Measurements from ENCODE around the gene SNAP91.
"Not testable (repeated sequence)": the region's sequence is repeated elsewhere in the genome, so short reads cannot be mapped to it uniquely, and the experiment has no call there.

SNAP91 gene

GRCh38 chr6:83633149-83633548 lies 75.8 kb downstream of the SNAP91 start:
- Histone ChIP-seq H3K27me3 (ENCODE audit: low read depth, low read length) (no peaks in the 10 kb centered on the region), H3K36me3 (ENCODE audit: control insufficient read depth in 1 of 2, insufficient read depth in 2 of 2, low read length in 2 of 2) (no peaks in the 10 kb centered on the region), H3K27ac (ENCODE audit: low read length) (no peak overlapping the region), H3K4me3 (ENCODE audit: low read depth in 1 of 2, low read length in 2 of 2) (no peak overlapping the region), H3K4me1 (ENCODE audit: control insufficient read depth in 1 of 2, insufficient read depth in 2 of 2, low read length in 2 of 2) (no peaks in the 10 kb centered on the region), H3K9me3 (ENCODE audit: control insufficient read depth in 1 of 2, low read length in 2 of 2) (no peaks in the 10 kb centered on the region)

- H3K36me3 ChIP-seq (ENCODE audit: control insufficient read depth in 1 of 2, insufficient read depth in 2 of 2, low read length in 2 of 2); H3K4me1 ChIP-seq (ENCODE audit: control insufficient read depth in 1 of 2, insufficient read depth in 2 of 2, low read length in 2 of 2); H3K4me3 ChIP-seq (ENCODE audit: low read depth in 1 of 2, low read length in 2 of 2); H3K9me3 ChIP-seq (ENCODE audit: control insufficient read depth in 1 of 2, low read length in 2 of 2); H3K27me3 ChIP-seq (ENCODE audit: low read depth, low read length); H3K27ac ChIP-seq (ENCODE audit: low read length): not testable (repeated sequence)
These were observed 79.0 kb downstream of the SNAP91 start for GRCh38 chr6:83629908-83630307.

DNA sequence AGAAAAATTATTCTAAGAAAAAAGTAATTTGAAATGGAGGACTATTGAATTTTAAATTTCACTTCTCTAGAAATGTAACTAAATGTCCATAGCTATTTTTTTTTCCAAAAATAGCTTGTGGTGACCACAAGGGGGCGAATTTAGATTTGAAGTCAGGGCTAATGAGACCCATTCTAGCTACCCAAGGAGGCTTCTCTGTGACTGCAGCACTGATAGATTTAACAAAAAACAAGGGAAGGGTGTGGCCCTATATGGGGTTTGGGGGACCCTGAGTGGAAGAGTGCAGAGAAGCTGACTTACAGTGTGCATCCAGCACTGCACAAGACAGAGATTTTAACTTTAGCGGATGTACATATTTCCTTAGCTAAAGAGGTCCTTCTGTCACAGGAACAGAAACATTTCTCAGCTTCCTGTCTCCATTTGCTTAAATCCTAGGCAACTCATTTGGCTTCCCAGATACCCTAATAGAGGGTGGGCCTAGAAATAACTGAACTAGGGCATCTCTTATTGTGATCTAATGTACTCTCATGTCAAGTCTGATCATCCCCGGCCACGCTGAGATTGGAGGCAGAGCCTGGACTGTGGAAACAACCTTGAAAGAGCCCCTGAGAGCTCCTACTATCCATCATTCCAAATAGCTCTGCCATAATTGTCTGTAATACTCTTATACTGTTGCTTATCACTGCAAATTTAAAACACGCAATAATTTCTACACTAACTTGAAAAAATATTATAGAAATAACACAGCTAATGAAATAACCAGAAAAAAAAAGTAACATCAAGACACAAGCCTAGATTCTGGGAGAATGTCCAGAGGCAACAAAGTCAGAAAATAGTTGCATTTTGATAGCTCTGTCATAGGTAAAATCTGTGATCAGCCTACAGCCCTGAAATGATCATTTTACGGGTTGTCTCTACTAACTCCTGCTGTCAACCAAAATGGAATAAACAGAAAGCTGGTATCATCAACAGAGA lies 93.6 kb downstream of the SNAP91 start:
- Histone ChIP-seq H3K36me3 (ENCODE audit: control insufficient read depth in 1 of 2, insufficient read depth in 2 of 2, low read length in 2 of 2) (no peaks in the 10 kb centered on the region), H3K4me3 (ENCODE audit: low read depth in 1 of 2, low read length in 2 of 2) (no peak overlapping the region), H3K27ac (ENCODE audit: low read length) (no peak overlapping the region), H3K9me3 (ENCODE audit: control insufficient read depth in 1 of 2, low read length in 2 of 2) (no peaks in the 10 kb centered on the region), H3K4me1 (ENCODE audit: control insufficient read depth in 1 of 2, insufficient read depth in 2 of 2, low read length in 2 of 2) (no peaks in the 10 kb centered on the region), H3K27me3 (ENCODE audit: low read depth, low read length) (no peaks in the 10 kb centered on the region)

GRCh38 chr6:83613378-83613777 lies 95.5 kb downstream of the SNAP91 start:
- Histone ChIP-seq H3K36me3 (ENCODE audit: control insufficient read depth in 1 of 2, insufficient read depth in 2 of 2, low read length in 2 of 2) (no peaks in the 10 kb centered on the region), H3K27ac (ENCODE audit: low read length) (no peak overlapping the region), H3K9me3 (ENCODE audit: control insufficient read depth in 1 of 2, low read length in 2 of 2) (no peaks in the 10 kb centered on the region), H3K4me1 (ENCODE audit: control insufficient read depth in 1 of 2, insufficient read depth in 2 of 2, low read length in 2 of 2) (no peaks in the 10 kb centered on the region), H3K4me3 (ENCODE audit: low read depth in 1 of 2, low read length in 2 of 2) (no peak overlapping the region), H3K27me3 (ENCODE audit: low read depth, low read length) (no peaks in the 10 kb centered on the region)

- Histone ChIP-seq H3K4me3 (ENCODE audit: low read depth in 1 of 2, low read length in 2 of 2) (no peak overlapping the region), H3K4me1 (ENCODE audit: control insufficient read depth in 1 of 2, insufficient read depth in 2 of 2, low read length in 2 of 2) (no peaks in the 10 kb centered on the region), H3K27me3 (ENCODE audit: low read depth, low read length) (no peaks in the 10 kb centered on the region), H3K36me3 (ENCODE audit: control insufficient read depth in 1 of 2, insufficient read depth in 2 of 2, low read length in 2 of 2) (no peaks in the 10 kb centered on the region), H3K27ac (ENCODE audit: low read length) (no peak overlapping the region), H3K9me3 (ENCODE audit: control insufficient read depth in 1 of 2, low read length in 2 of 2) (no peaks in the 10 kb centered on the region)
These were observed 99.7 kb downstream of the SNAP91 start for GRCh38 chr6:83609248-83609647.

DNA sequence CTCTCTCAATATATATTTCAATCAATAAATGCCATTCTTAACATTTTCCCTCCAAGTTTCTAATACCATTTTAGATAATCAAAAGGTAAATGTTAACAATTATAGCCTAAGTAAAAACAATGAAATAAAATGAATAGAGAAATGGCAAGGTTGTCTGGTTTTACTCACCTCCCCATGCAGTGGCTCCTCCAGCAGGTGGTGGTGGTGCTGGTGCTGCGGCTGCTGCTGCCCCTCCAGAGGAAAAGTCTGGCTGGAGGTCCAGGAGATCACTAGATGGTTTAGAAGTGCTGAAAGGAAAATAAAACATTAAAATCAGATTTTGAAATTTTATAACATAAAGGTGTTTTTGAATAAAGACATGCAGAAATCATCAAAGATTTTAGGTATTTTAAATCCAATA lies 103.4 kb downstream of the SNAP91 start:
- Histone ChIP-seq H3K27me3 (ENCODE audit: low read depth, low read length) (no peaks in the 10 kb centered on the region), H3K9me3 (ENCODE audit: control insufficient read depth in 1 of 2, low read length in 2 of 2) (no peaks in the 10 kb centered on the region), H3K27ac (ENCODE audit: low read length) (no peak overlapping the region), H3K4me1 (ENCODE audit: control insufficient read depth in 1 of 2, insufficient read depth in 2 of 2, low read length in 2 of 2) (no peaks in the 10 kb centered on the region), H3K36me3 (ENCODE audit: control insufficient read depth in 1 of 2, insufficient read depth in 2 of 2, low read length in 2 of 2) (no peaks in the 10 kb centered on the region), H3K4me3 (ENCODE audit: low read depth in 1 of 2, low read length in 2 of 2) (no peak overlapping the region)

- no peaks in the 10 kb centered on the region for H3K27me3 ChIP-seq (ENCODE audit: low read depth, low read length)
- no peaks in the 10 kb centered on the region for H3K36me3 ChIP-seq (ENCODE audit: control insufficient read depth in 1 of 2, insufficient read depth in 2 of 2, low read length in 2 of 2)
- H3K4me1 ChIP-seq (ENCODE audit: control insufficient read depth in 1 of 2, insufficient read depth in 2 of 2, low read length in 2 of 2): no peaks in the 10 kb centered on the region
- no peak overlapping the region for H3K4me3 ChIP-seq (ENCODE audit: low read depth in 1 of 2, low read length in 2 of 2)
- no peak overlapping the region for H3K27ac ChIP-seq (ENCODE audit: low read length)
- no peaks in the 10 kb centered on the region for H3K9me3 ChIP-seq (ENCODE audit: control insufficient read depth in 1 of 2, low read length in 2 of 2)
These were observed 105.3 kb downstream of the SNAP91 start for GRCh38 chr6:83603551-83603950.

DNA sequence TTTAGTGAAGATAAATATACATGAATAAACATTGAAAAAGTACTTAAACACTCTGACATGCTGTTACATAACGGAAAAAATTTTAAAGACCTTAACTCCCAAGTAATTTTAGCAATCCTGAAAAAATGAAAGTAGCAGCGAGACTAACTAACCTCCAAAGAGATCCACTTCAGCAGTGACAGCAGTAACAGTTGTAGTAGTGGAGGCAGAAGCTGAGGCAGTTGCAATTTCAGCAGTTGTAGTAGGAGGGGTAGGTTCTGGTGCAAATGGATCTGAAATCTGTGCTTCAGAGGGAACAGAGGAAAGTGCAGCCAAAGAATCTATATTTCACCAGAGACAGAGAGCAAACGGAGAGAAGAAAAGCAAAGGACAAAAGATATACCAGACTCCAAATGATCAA lies 107.8 kb downstream of the SNAP91 start:
- H3K4me3 ChIP-seq (ENCODE audit: low read depth in 1 of 2, low read length in 2 of 2): no peak overlapping the region
- H3K27ac ChIP-seq (ENCODE audit: low read length): no peak overlapping the region
- no peaks in the 10 kb centered on the region for H3K9me3 ChIP-seq (ENCODE audit: control insufficient read depth in 1 of 2, low read length in 2 of 2)
- H3K4me1 ChIP-seq (ENCODE audit: control insufficient read depth in 1 of 2, insufficient read depth in 2 of 2, low read length in 2 of 2): no peaks in the 10 kb centered on the region
- H3K27me3 ChIP-seq (ENCODE audit: low read depth, low read length): no peaks in the 10 kb centered on the region
- H3K36me3 ChIP-seq (ENCODE audit: control insufficient read depth in 1 of 2, insufficient read depth in 2 of 2, low read length in 2 of 2): no peaks in the 10 kb centered on the region

GRCh38 chr6:83600459-83600858 lies 108.4 kb downstream of the SNAP91 start:
- no peaks in the 10 kb centered on the region for H3K36me3 ChIP-seq (ENCODE audit: control insufficient read depth in 1 of 2, insufficient read depth in 2 of 2, low read length in 2 of 2)
- H3K27me3 ChIP-seq (ENCODE audit: low read depth, low read length): no peaks in the 10 kb centered on the region
- H3K9me3 ChIP-seq (ENCODE audit: control insufficient read depth in 1 of 2, low read length in 2 of 2): no peaks in the 10 kb centered on the region
- no peak overlapping the region for H3K4me3 ChIP-seq (ENCODE audit: low read depth in 1 of 2, low read length in 2 of 2)
- no peaks in the 10 kb centered on the region for H3K4me1 ChIP-seq (ENCODE audit: control insufficient read depth in 1 of 2, insufficient read depth in 2 of 2, low read length in 2 of 2)
- no peak overlapping the region for H3K27ac ChIP-seq (ENCODE audit: low read length)

GRCh38 chr6:83597511-83597910 lies 111.4 kb downstream of the SNAP91 start:
- no peak overlapping the region for H3K27ac ChIP-seq (ENCODE audit: low read length)
- no peaks in the 10 kb centered on the region for H3K27me3 ChIP-seq (ENCODE audit: low read depth, low read length)
- H3K36me3 ChIP-seq (ENCODE audit: control insufficient read depth in 1 of 2, insufficient read depth in 2 of 2, low read length in 2 of 2): no peaks in the 10 kb centered on the region
- no peaks in the 10 kb centered on the region for H3K4me1 ChIP-seq (ENCODE audit: control insufficient read depth in 1 of 2, insufficient read depth in 2 of 2, low read length in 2 of 2)
- H3K4me3 ChIP-seq (ENCODE audit: low read depth in 1 of 2, low read length in 2 of 2): no peak overlapping the region
- H3K9me3 ChIP-seq (ENCODE audit: control insufficient read depth in 1 of 2, low read length in 2 of 2): no peaks in the 10 kb centered on the region

- Histone ChIP-seq H3K4me1 (ENCODE audit: control insufficient read depth in 1 of 2, insufficient read depth in 2 of 2, low read length in 2 of 2) (no peaks in the 10 kb centered on the region), H3K36me3 (ENCODE audit: control insufficient read depth in 1 of 2, insufficient read depth in 2 of 2, low read length in 2 of 2) (no peaks in the 10 kb centered on the region), H3K27ac (ENCODE audit: low read length) (no peak overlapping the region), H3K9me3 (ENCODE audit: control insufficient read depth in 1 of 2, low read length in 2 of 2) (no peaks in the 10 kb centered on the region), H3K4me3 (ENCODE audit: low read depth in 1 of 2, low read length in 2 of 2) (no peak overlapping the region), H3K27me3 (ENCODE audit: low read depth, low read length) (no peaks in the 10 kb centered on the region)
These were observed 111.8 kb downstream of the SNAP91 start for GRCh38 chr6:83597051-83597450.

DNA sequence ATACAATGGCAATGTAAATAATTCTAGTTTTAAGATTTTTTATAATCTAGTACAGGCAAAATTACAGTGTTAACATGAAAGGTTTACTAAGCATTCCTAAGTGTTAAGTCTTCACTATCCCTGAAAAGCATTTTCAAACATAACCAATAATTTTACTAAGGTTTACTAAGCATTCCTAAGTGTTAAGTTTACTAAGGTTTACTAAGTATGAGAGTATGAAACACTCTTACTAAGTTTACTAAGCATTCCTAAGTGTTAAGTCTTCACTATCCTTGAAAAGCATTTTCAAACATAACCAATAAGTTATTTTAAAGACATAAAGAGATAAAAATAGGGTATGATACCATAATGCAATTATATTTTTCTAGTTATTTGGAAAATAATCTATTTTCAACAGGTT lies 114.0 kb downstream of the SNAP91 start:
- Histone ChIP-seq H3K9me3 (ENCODE audit: control insufficient read depth in 1 of 2, low read length in 2 of 2) (no peaks in the 10 kb centered on the region), H3K4me1 (ENCODE audit: control insufficient read depth in 1 of 2, insufficient read depth in 2 of 2, low read length in 2 of 2) (no peaks in the 10 kb centered on the region), H3K27ac (ENCODE audit: low read length) (no peak overlapping the region), H3K36me3 (ENCODE audit: control insufficient read depth in 1 of 2, insufficient read depth in 2 of 2, low read length in 2 of 2) (no peaks in the 10 kb centered on the region), H3K27me3 (ENCODE audit: low read depth, low read length) (no peaks in the 10 kb centered on the region), H3K4me3 (ENCODE audit: low read depth in 1 of 2, low read length in 2 of 2) (no peak overlapping the region)
